Panc1 (cell line): ENCODE results near the gene OR7C1.

ENCODE experiments used
- POLR2AphosphoS5 ChIP-seq: IDR thresholded peaks from 2 replicates; pipeline ENCODE4 v1.6.1; 2012; ENCODE audit warnings: mild to moderate bottlenecking, low read depth, low read length, moderate library complexity
- SIN3A ChIP-seq: IDR thresholded peaks from 2 replicates; pipeline ENCODE4 v1.6.1; 2012; ENCODE audit warnings: low read depth, mild to moderate bottlenecking, low read length, moderate library complexity, borderline replicate concordance; ENCODE audit not compliant: insufficient read depth
- TCF7L2 ChIP-seq: IDR thresholded peaks from 2 replicates; pipeline ENCODE4 v1.6.1; 2011; ENCODE audit warnings: mild to moderate bottlenecking, low read depth, low read length, inconsistent platforms
- TF ChIP-seq, protein P1 (sequence below): fragments of 450-650 bp; IDR thresholded peaks from 2 replicates; pipeline ENCODE4 v1.5.1; 2017; ENCODE audit warnings: mild to moderate bottlenecking
- TF ChIP-seq, protein P2 (sequence below), 2 experiments: IDR thresholded peaks; 2 replicates each; pipeline ENCODE4 v1.6.1; 2011 to 2012; ENCODE audit warnings: low read depth in 2 of 2, control low read depth in 1 of 2, low read length in 1 of 2, mild to moderate bottlenecking in 1 of 2, moderate library complexity in 1 of 2; ENCODE audit not compliant: insufficient read depth in 1 of 2

DNA sequence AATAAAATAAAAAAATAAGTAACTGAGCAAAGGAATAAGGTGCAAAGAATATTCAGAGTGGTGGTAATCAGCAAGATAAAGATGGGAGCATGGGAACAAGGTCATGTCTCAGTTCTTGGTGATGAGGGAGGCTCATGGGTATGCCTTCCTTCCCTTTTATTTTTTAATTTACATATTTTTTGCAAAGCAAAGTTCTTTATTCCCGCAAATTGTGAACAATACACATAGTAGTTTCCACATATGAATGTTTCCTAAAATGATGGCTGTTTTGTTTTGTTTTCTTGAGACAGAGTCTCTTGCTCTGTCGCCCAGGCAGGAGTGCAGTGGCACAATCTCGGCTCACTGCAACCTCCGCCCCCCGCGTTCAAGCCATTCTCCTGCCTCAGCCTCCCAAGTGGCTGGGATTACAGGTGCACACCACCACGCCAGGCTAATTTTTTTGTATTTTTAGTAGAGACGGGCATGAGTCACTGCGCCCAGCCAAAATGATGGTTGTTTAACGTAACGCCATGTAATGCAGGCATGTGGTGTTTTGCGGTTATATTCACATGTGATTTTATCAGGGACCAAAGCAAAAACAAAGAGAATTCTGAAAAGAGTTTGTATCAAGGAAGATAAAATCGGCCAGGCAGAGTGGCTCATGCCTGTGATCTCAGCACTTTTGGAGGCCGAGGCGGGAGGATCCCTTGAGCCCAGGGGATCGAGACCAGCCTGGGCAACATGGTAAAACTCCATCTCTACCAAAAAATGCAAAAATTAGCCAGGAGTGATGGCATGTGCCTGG is 52.2 kb downstream of the OR7C1 start:
- TF ChIP-seq, protein P1, sequence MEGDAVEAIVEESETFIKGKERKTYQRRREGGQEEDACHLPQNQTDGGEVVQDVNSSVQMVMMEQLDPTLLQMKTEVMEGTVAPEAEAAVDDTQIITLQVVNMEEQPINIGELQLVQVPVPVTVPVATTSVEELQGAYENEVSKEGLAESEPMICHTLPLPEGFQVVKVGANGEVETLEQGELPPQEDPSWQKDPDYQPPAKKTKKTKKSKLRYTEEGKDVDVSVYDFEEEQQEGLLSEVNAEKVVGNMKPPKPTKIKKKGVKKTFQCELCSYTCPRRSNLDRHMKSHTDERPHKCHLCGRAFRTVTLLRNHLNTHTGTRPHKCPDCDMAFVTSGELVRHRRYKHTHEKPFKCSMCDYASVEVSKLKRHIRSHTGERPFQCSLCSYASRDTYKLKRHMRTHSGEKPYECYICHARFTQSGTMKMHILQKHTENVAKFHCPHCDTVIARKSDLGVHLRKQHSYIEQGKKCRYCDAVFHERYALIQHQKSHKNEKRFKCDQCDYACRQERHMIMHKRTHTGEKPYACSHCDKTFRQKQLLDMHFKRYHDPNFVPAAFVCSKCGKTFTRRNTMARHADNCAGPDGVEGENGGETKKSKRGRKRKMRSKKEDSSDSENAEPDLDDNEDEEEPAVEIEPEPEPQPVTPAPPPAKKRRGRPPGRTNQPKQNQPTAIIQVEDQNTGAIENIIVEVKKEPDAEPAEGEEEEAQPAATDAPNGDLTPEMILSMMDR: no peak
- no peak for TF ChIP-seq TCF7L2
- TF ChIP-seq POLR2AphosphoS5: no peak
- TF ChIP-seq, protein P2, sequence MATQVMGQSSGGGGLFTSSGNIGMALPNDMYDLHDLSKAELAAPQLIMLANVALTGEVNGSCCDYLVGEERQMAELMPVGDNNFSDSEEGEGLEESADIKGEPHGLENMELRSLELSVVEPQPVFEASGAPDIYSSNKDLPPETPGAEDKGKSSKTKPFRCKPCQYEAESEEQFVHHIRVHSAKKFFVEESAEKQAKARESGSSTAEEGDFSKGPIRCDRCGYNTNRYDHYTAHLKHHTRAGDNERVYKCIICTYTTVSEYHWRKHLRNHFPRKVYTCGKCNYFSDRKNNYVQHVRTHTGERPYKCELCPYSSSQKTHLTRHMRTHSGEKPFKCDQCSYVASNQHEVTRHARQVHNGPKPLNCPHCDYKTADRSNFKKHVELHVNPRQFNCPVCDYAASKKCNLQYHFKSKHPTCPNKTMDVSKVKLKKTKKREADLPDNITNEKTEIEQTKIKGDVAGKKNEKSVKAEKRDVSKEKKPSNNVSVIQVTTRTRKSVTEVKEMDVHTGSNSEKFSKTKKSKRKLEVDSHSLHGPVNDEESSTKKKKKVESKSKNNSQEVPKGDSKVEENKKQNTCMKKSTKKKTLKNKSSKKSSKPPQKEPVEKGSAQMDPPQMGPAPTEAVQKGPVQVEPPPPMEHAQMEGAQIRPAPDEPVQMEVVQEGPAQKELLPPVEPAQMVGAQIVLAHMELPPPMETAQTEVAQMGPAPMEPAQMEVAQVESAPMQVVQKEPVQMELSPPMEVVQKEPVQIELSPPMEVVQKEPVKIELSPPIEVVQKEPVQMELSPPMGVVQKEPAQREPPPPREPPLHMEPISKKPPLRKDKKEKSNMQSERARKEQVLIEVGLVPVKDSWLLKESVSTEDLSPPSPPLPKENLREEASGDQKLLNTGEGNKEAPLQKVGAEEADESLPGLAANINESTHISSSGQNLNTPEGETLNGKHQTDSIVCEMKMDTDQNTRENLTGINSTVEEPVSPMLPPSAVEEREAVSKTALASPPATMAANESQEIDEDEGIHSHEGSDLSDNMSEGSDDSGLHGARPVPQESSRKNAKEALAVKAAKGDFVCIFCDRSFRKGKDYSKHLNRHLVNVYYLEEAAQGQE (IDR thresholded peaks at IDR 0.05; ENCODE audit: insufficient read depth in 1 of 2, low read depth in 2 of 2, low read length in 1 of 2): no peak
- no peak for TF ChIP-seq SIN3A
